GM12878 (cell line): Measurements from ENCODE around the gene SEMA3G. TPM values are rescaled to one million over a fixed set of nuclear protein-coding genes. Genes with fewer than 3 reads are reported as not detected.

Source experiments
- ATAC-seq: fragments of 200-7000 bp; cut with Tn5 transposase; 3 replicates; pipeline ENCODE4 v1.9.1; 2020; ENCODE audit warnings: mild to moderate bottlenecking, moderate library complexity
- BruUV-seq: library from RNA; stranded (reverse); fragments of 400-500 nt; replicated peaks from 2 replicates; lab custom pipeline; 2021; lab: Mats Ljungman, UMichigan
- CTCF ChIA-PET: fragments of 300-600 bp; sonication (Branson Sonifier 250); formaldehyde crosslinking; extraction: SDS; loops from one replicate; lab custom pipeline; 2021; ENCODE audit warnings: inconsistent platforms; lab: Yijun Ruan, JAX
- POLR2A ChIA-PET: fragments of 350-600 bp; formaldehyde crosslinking; extraction: SDS; loops from one replicate; lab custom pipeline; 2021; ENCODE audit warnings: inconsistent platforms; lab: Charles Lee
- RAD21 ChIA-PET: fragments of 300-600 bp; sonication (Branson Sonifier 250); formaldehyde crosslinking; loops from one replicate; lab custom pipeline; 2023; ENCODE audit warnings: antibody characterized with exemption; ENCODE audit not compliant: unreplicated experiment; lab: Charles Lee
- SMC1A ChIA-PET: fragments of 300-600 bp; sonication (Branson Sonifier 250); formaldehyde crosslinking; loops from one replicate; lab custom pipeline; 2023; ENCODE audit not compliant: unreplicated experiment, uncharacterized antibody; lab: Charles Lee
- DNase-seq: peaks from one replicate; pipeline ENCODE4 v3.0.0-alpha.2; 2011; ENCODE audit warnings: low read depth, low spot score
- FAIRE-seq: peaks from 3 replicates; lab custom pipeline; 2011; peaks lifted over from hg19 to GRCh38; lab: Jason Lieb, UNC
- H2AFZ ChIP-seq: 2 replicates; pipeline ENCODE4 v1.6.0; 2011; ENCODE audit warnings: low read depth, low read length, control low read depth; ENCODE audit not compliant: control insufficient read depth
- H3K27ac ChIP-seq: 2 replicates; pipeline ENCODE4 v1.5.1; 2011; ENCODE audit warnings: control low read depth; ENCODE audit not compliant: control insufficient read depth, insufficient read depth
- H3K27me3 ChIP-seq, 2 experiments: replicated peaks in 1 of 2; 2 replicates each; pipeline versions ENCODE4 v1.6.0 to v1.6.1; 2011; ENCODE audit warnings: low read length in 1 of 2; ENCODE audit not compliant: control insufficient read depth in 2 of 2, insufficient read depth in 2 of 2
- H3K36me3 ChIP-seq, 2 experiments: 2 replicates each; pipeline ENCODE4 v1.5.1; 2011; ENCODE audit warnings: low read length in 1 of 2; ENCODE audit not compliant: control insufficient read depth in 2 of 2, insufficient read depth in 2 of 2
- H3K4me1 ChIP-seq: 2 replicates; pipeline ENCODE4 v1.6.1; 2011; ENCODE audit warnings: mild to moderate bottlenecking, low read length, moderate library complexity, mixed read lengths; ENCODE audit not compliant: control insufficient read depth, insufficient read depth
- H3K4me2 ChIP-seq: 2 replicates; pipeline ENCODE4 v1.6.0; 2011; ENCODE audit warnings: control low read depth; ENCODE audit not compliant: control insufficient read depth, insufficient read depth
- H3K4me3 ChIP-seq: fragments of 200-600 bp; sonication (generic); 2 replicates; pipeline ENCODE4 v1.5.1; 2016
- H3K79me2 ChIP-seq: 2 replicates; pipeline ENCODE4 v1.6.0; 2011; ENCODE audit warnings: low read length; ENCODE audit not compliant: control insufficient read depth, insufficient read depth
- H3K9ac ChIP-seq: 2 replicates; pipeline ENCODE4 v1.8.0; 2011; ENCODE audit warnings: low read length, control low read depth, mixed read lengths; ENCODE audit not compliant: control insufficient read depth, insufficient read depth
- H3K9me3 ChIP-seq: replicated peaks from 3 replicates; pipeline ENCODE4 v1.5.1; 2011; ENCODE audit warnings: mild to moderate bottlenecking, low read length; ENCODE audit not compliant: control insufficient read depth, insufficient read depth
- H4K20me1 ChIP-seq: 2 replicates; pipeline ENCODE4 v1.6.0; 2011; ENCODE audit not compliant: control insufficient read depth, insufficient read depth
- BCL3 ChIP-seq: IDR thresholded peaks from 2 replicates; pipeline ENCODE4 v1.6.1; 2011; ENCODE audit warnings: borderline replicate concordance, low read depth, mild to moderate bottlenecking, moderate library complexity, low read length; ENCODE audit not compliant: insufficient read depth, poor library complexity, severe bottlenecking
- CREM ChIP-seq: IDR thresholded peaks from 2 replicates; pipeline ENCODE4 v1.6.1; 2014; ENCODE audit warnings: antibody characterized with exemption, low read depth
- CTCF ChIP-seq, 3 experiments: IDR thresholded peaks in 2 of 3; conservative IDR thresholded peaks in 1 of 3; 2 replicates each; pipeline ENCODE4 v1.5.1; 2011; ENCODE audit warnings: low read depth in 3 of 3, low read length in 3 of 3, mild to moderate bottlenecking in 3 of 3, control low read depth in 2 of 3, moderate library complexity in 2 of 3, inconsistent platforms in 1 of 3, mixed read lengths in 1 of 3; ENCODE audit not compliant: control insufficient read depth in 2 of 3, insufficient read depth in 1 of 3; ENCODE audit errors: extremely low read depth in 1 of 3
- MAX ChIP-seq: IDR thresholded peaks from 2 replicates; pipeline ENCODE4 v1.6.1; 2012; ENCODE audit warnings: low read depth, low read length, improper control_type of control experiment
- SKIL ChIP-seq: fragments of 450-650 bp; IDR thresholded peaks from 2 replicates; pipeline ENCODE4 v1.6.1; 2017; ENCODE audit warnings: mild to moderate bottlenecking, low read depth, inconsistent platforms; ENCODE audit not compliant: poor library complexity, severe bottlenecking
- TBL1XR1 ChIP-seq: IDR thresholded peaks from 2 replicates; pipeline ENCODE4 v1.6.1; 2012; ENCODE audit warnings: low read depth, low read length, improper control_type of control experiment
- WGBS: methylation state at CpG from one replicate; pipeline ENCODE4 v1.1.6; 2016; ENCODE audit warnings: low lambda C conversion rate; ENCODE audit not compliant: insufficient replicate concordance, insufficient coverage; ENCODE audit errors: missing lambda C conversion rate; 5-methylcytosine and 5-hydroxymethylcytosine counted together
- in situ Hi-C: fragments of 300-500 bp; cut with MboI; formaldehyde crosslinking; loops from 9 replicates; pipeline ENCODE4 v1.14.3; 2018; ENCODE audit warnings: mixed read lengths
- intact Hi-C: fragments of 100-400 bp; cut with micrococcal nuclease; formaldehyde crosslinking; loops from one replicate; pipeline ENCODE4 v1.14.2; 2022; ENCODE audit not compliant: unreplicated experiment
- polyA plus RNA-seq, 11 experiments: library from polyadenylated mRNA; depleted of rRNA in 4 of 11; unstranded in 6 of 11; stranded (reverse) in 5 of 11; fragments of >200 nt; fragmentation: Nextera tagmentation in 4 of 11; fragmentation: Illumina TruSeq in 1 of 11; extraction: Ambion mirVana in 4 of 11; extraction: Trizol in 1 of 11; gene quantifications; 1 replicate in 1 of 11; 2 replicates in 10 of 11; pipeline versions ENCODE4 v1.2.1 to v1.2.3, GENCODE V29; 2011 to 2016; ENCODE audit warnings: inconsistent platforms in 2 of 11, missing spikeins in 2 of 11, low read depth in 1 of 11
- total RNA-seq, 4 experiments: library from RNA; depleted of rRNA in 3 of 4; stranded (reverse); fragments of >200 nt in 3 of 4; fragmentation: Illumina TruSeq in 1 of 4; extraction: Trizol in 1 of 4; gene quantifications; 2 replicates each; pipeline versions ENCODE4 v1.2.1 to v1.2.3, GENCODE V29; 2013 to 2021

SEMA3G gene
- total and polyA plus RNA-seq, 10 of the 15 experiments (the other 5 are each of a cell fraction or from before 2014, with no cell fraction given), result 0.03 to 0.04 TPM; not detected in 8

- in situ Hi-C loops, result no loop called here
- Histone ChIP-seq H3K4me2 (no peak overlapping the region), H3K9me3 (no peaks in the 10 kb centered on the region), H4K20me1 (no peaks in the 10 kb centered on the region), H3K79me2 (peaks cover 6% of the 10 kb centered on the region), H2AFZ (no peak overlapping the region), H3K27me3 (no peaks in the 10 kb centered on the region), H3K27ac (no peak overlapping the region), H3K36me3 (no peaks in the 10 kb centered on the region), H3K9ac (no peak overlapping the region), H3K4me1 (peaks cover 10% of the 10 kb centered on the region), H3K4me3 (no peak overlapping the region)
- ChIA-PET POLR2A (interaction anchor here (0.6 to 0.7 kb wide), 2 partner anchors 40 to 107 kb away, joined by 3 to 4 read pairs; no protein-coding TSS in a partner anchor), RAD21 (interaction anchor here (4.8 kb wide), 1 partner anchor 32 kb away, joined by 63 read pairs; the partner anchor contains the start of gene SEMA3G), CTCF (interaction anchor here (0.5 to 1.6 kb wide), 4 partner anchors 12 to 1047 kb away, joined by 3 to 7 read pairs (median 4); no protein-coding TSS in a partner anchor), SMC1A (no interaction called here)
- no TSS peak for BruUV-seq
- DNase-seq (no peak), FAIRE-seq (no peak), ATAC-seq (no peak)
- intact Hi-C loops, result no loop called here
- 98% methylated on average over 3 of the region's 3 CpGs for WGBS
- no peak for TF ChIP-seq MAX
- TF ChIP-seq TBL1XR1, result no peak
- no peak for TF ChIP-seq SKIL
- TF ChIP-seq CTCF (IDR thresholded peaks at IDR 0.05 in 2 of 3, conservative IDR thresholded peaks at IDR 0.05 in 1 of 3; ENCODE audit: control insufficient read depth in 2 of 3, extremely low read depth in 1 of 3, insufficient read depth in 1 of 3, low read depth in 3 of 3, low read length in 3 of 3), result no peak
- no peak for TF ChIP-seq BCL3
- no peak for TF ChIP-seq CREM
Measured at GRCh38 chr3:52415800-52416199, 29.1 kb downstream of the SEMA3G start.
